Lung (tissue), 12 donors: ENCODE data around the gene TSPAN18. TPM values are rescaled to one million over a fixed set of nuclear protein-coding genes. Genes with fewer than 3 reads are reported as not detected.

ENCODE experiments used
- ATAC-seq: fragments of 200-7000 bp; cut with Tn5 transposase; one replicate; pipeline ENCODE4 v1.9.1; 2020; ENCODE audit warnings: moderate number of reproducible peaks; ENCODE audit not compliant: insufficient read depth, low FRiP score
- DNase-seq, 3 donors: peaks; one replicate each; pipeline ENCODE4 v3.0.0-alpha.2; 2013 to 2017
- H3K27ac ChIP-seq, 2 donors: one replicate each; pipeline ENCODE4 v1.5.1; 2013; ENCODE audit warnings: mild to moderate bottlenecking in 2 of 2, moderate library complexity in 2 of 2, control low read depth in 1 of 2, inconsistent platforms in 1 of 2, low read depth in 1 of 2, low read length in 1 of 2
- H3K27me3 ChIP-seq, 3 donors: one replicate each; pipeline ENCODE4 v1.5.1; 2013; ENCODE audit warnings: low read length in 2 of 3; ENCODE audit not compliant: control insufficient read depth in 3 of 3, insufficient read depth in 3 of 3
- H3K36me3 ChIP-seq, 4 donors: one replicate each; pipeline ENCODE4 v1.5.1; 2013; ENCODE audit warnings: low read length in 4 of 4, mild to moderate bottlenecking in 1 of 4, moderate library complexity in 1 of 4; ENCODE audit not compliant: control insufficient read depth in 4 of 4, insufficient read depth in 4 of 4
- H3K4me1 ChIP-seq, 5 donors: one replicate each; pipeline ENCODE4 v1.5.1; 2013; ENCODE audit warnings: low read length in 5 of 5, mild to moderate bottlenecking in 2 of 5, moderate library complexity in 1 of 5; ENCODE audit not compliant: control insufficient read depth in 5 of 5, insufficient read depth in 5 of 5
- H3K4me3 ChIP-seq: one replicate; pipeline ENCODE4 v1.5.1; 2013; ENCODE audit warnings: mild to moderate bottlenecking, control low read depth, moderate library complexity
- H3K9ac ChIP-seq, 2 donors: one replicate each; pipeline ENCODE4 v1.5.1; 2013; ENCODE audit warnings: low read length in 2 of 2, control low read depth in 1 of 2; ENCODE audit not compliant: insufficient read depth in 1 of 2
- H3K9me3 ChIP-seq, 4 donors: one replicate each; pipeline ENCODE4 v1.5.1; 2013; ENCODE audit warnings: low read length in 3 of 4, mild to moderate bottlenecking in 1 of 4, moderate library complexity in 1 of 4; ENCODE audit not compliant: control insufficient read depth in 4 of 4, insufficient read depth in 3 of 4
- CTCF ChIP-seq: IDR thresholded peaks from 2 replicates; pipeline ENCODE4 v1.5.1; 2012; ENCODE audit warnings: mild to moderate bottlenecking; ENCODE audit errors: control extremely low read depth, extremely low read depth
- whole genome bisulfite sequencing, 2 donors: extraction: QIAGEN DNeasy Blood & Tissue Kit; methylation state at CpG; one replicate each; pipeline ENCODE4 v1.1.7; 2013; 5-methylcytosine and 5-hydroxymethylcytosine counted together
- polyA plus RNA-seq, 2 donors: library from polyadenylated mRNA; stranded (reverse); fragments of 200-250 nt; gene quantifications; one replicate each; pipeline ENCODE4 v1.2.1, GENCODE V29; 2013
- total RNA-seq, 2 donors: library from RNA; depleted of rRNA in 1 of 2; stranded (reverse); fragments of >200 nt in 1 of 2; gene quantifications; one replicate each; pipeline ENCODE4 v1.2.1, GENCODE V29; 2014 to 2021
- donor health status: control.
- donor health status: control.
- donor health status: Bipolar disorder and iron deficiency.
- donor health status: healthy.
- donor health status: DM: yes; HTN: yes; CAD: no.

TSPAN18 gene
- total and polyA plus RNA-seq, 4 donors, result 8.3 to 40.7 (median 21.4) TPM

- Histone ChIP-seq H3K27ac (no peak overlapping the region), H3K4me1 (peaks cover 0 to 7% (median 0%) of the 10 kb centered on the region in 5 donors), H3K9ac (no peak overlapping the region), H3K36me3 (no peaks in the 10 kb centered on the region), H3K9me3 (peaks cover 0 to 5% (median 1%) of the 10 kb centered on the region in 4 donors), H3K4me3 (no peak overlapping the region), H3K27me3 (no peaks in the 10 kb centered on the region)
- no peak for DNase-seq
- 88 to 91% methylated on average over 9 of the region's 9 CpGs for WGBS, 2 donors
- ATAC-seq, result no peak
- TF ChIP-seq CTCF, result no peak
Measured at GRCh38 chr11:44840521-44841251, 113.9 kb downstream of the TSPAN18 start.

GRCh38 chr11:44842220-44842619 is 115.5 kb downstream of the TSPAN18 start:
- TF ChIP-seq CTCF, result no peak
- ATAC-seq (no peak), DNase-seq (no peak)
- no peaks in the 10 kb centered on the region for H3K4me1 ChIP-seq
- 85 to 91% methylated on average over 5 of the region's 5 CpGs for WGBS, 2 donors
- H3K36me3 ChIP-seq, result no peaks in the 10 kb centered on the region
- no peak overlapping the region for H3K27ac ChIP-seq
- no peaks in the 10 kb centered on the region for H3K27me3 ChIP-seq
- H3K9me3 ChIP-seq, result peaks cover 0 to 10% (median 1%) of the 10 kb centered on the region in 4 donors
- no peak overlapping the region for H3K9ac ChIP-seq
- no peak overlapping the region for H3K4me3 ChIP-seq

- Histone ChIP-seq H3K27ac (no peak overlapping the region), H3K4me1 (peaks cover 0 to 9% (median 0%) of the 10 kb centered on the region in 5 donors), H3K4me3 (no peak overlapping the region), H3K9me3 (peaks cover 0 to 7% (median 1%) of the 10 kb centered on the region in 4 donors), H3K36me3 (no peaks in the 10 kb centered on the region), H3K9ac (no peak overlapping the region), H3K27me3 (no peaks in the 10 kb centered on the region)
- TF ChIP-seq CTCF, result no peak
- 73 to 90% methylated on average over 7 of the region's 7 CpGs for WGBS, 2 donors
- no peak for ATAC-seq
- no peak for DNase-seq
Measured at GRCh38 chr11:44846852-44847251, 120.1 kb downstream of the TSPAN18 start.

GRCh38 chr11:44847316-44847715 is 120.6 kb downstream of the TSPAN18 start:
- no peaks in the 10 kb centered on the region for H3K36me3 ChIP-seq

More at GRCh38 chr11:44847316-44847715, 120.6 kb downstream of the TSPAN18 start:
- Histone ChIP-seq H3K4me1 (peaks cover 0 to 9% (median 0%) of the 10 kb centered on the region in 5 donors), H3K4me3 (no peak overlapping the region), H3K27ac (no peak overlapping the region), H3K27me3 (no peaks in the 10 kb centered on the region), H3K9me3 (peaks cover 0 to 7% (median 1%) of the 10 kb centered on the region in 4 donors), H3K9ac (no peak overlapping the region)
- TF ChIP-seq CTCF, result no peak
- DNase-seq (no peak), ATAC-seq (no peak)
